Measurements from ENCODE around the gene SF3A2. TPM values are rescaled to one million over a fixed set of nuclear protein-coding genes. Genes with fewer than 3 reads are reported as not detected.

Gene SF3A2
- total and polyA plus RNA-seq, 3 experiments from 2014 or later: 36.2 to 138 (median 131) TPM

- CTCF ChIA-PET: interaction anchor here (1.1 to 4.9 kb wide), 4 partner anchors 9 to 29 kb away, joined by 3 to 33 read pairs (median 14); no protein-coding TSS in a partner anchor
- no peak overlapping the region for H3K27ac Mint-ChIP-seq
- POLR2A ChIA-PET: interaction anchor here (0.6 to 1.0 kb wide), 3 partner anchors 11 to 103 kb away, joined by 3 to 9 read pairs (median 3); no protein-coding TSS in a partner anchor
- H3K27me3 Mint-ChIP-seq: peaks cover 0 to 8% of the 10 kb centered on the region in 2 donors
- H3K9me3 Mint-ChIP-seq: no peaks in the 10 kb centered on the region
- H3K4me3 Mint-ChIP-seq: peak overlapping the region in 1 of 7 donors; percentile 27
- Histone ChIP-seq H3K36me3 (ENCODE audit: insufficient read depth, low read length) (no peaks in the 10 kb centered on the region), H3K27me3 (ENCODE audit: insufficient read depth, low read length, poor library complexity, severe bottlenecking) (no peaks in the 10 kb centered on the region), H3K27ac (ENCODE audit: low read depth, low read length) (no peak overlapping the region), H3K4me1 (ENCODE audit: insufficient read depth, low read length) (peaks cover 31% of the 10 kb centered on the region), H3K9me3 (ENCODE audit: low read length) (no peaks in the 10 kb centered on the region), H3K4me3 (ENCODE audit: low read length) (no peak overlapping the region)
- peaks cover 0 to 7% (median 0%) of the 10 kb centered on the region in 3 donors for H3K36me3 Mint-ChIP-seq
- H3K4me1 Mint-ChIP-seq: peaks cover 25 to 43% (median 28%) of the 10 kb centered on the region in 3 donors
- no peak for DNase-seq
These were observed 49.9 kb downstream of the SF3A2 start for GRCh38 chr19:2286402-2287140.

DNA sequence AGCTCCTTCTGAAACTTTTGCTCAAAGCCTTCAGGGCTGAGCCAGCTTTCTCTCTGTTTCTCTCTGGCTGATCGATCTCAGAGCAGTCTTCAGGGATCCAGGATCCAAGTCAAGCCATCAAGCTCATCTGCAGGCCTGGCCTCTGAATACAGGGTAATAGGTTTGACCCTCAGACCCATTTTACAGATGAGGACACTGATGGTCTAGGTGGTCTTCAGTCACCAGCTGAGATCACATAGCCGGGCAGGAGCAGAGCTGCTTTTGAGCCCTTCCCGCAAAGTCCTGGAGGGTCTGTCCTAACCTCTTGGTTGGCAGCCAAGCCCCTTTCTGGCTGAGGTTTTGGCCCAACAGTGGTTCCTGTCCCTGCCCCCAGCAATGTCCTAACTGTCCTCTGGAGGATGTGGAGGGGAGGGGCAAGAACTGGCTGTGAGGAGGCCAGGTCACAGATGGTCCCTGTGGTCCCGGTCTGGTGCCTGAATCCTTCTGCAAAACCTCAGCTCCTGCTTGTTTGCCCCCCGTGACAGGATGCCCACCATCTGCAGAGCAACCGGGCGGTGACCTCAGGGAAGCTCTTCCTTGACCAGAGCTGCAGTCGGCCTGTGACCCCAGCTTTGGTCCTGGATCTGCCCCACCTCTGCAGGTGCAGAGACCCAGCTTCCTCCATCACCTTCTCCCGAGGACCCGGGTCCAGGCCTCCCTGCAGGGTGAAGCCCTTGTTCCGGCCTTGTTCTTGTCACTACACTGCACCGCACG, 51.1 kb downstream of the SF3A2 start:
- Histone ChIP-seq H3K27me3 (ENCODE audit: insufficient read depth, low read length, poor library complexity, severe bottlenecking) (no peaks in the 10 kb centered on the region), H3K4me3 (ENCODE audit: low read length) (no peak overlapping the region), H3K36me3 (ENCODE audit: insufficient read depth, low read length) (no peaks in the 10 kb centered on the region), H3K9me3 (ENCODE audit: low read length) (no peaks in the 10 kb centered on the region), H3K4me1 (ENCODE audit: insufficient read depth, low read length) (peaks cover 19% of the 10 kb centered on the region), H3K27ac (ENCODE audit: low read depth, low read length) (no peak overlapping the region)
- H3K27me3 Mint-ChIP-seq: peaks cover 0 to 8% of the 10 kb centered on the region in 2 donors
- no peak for DNase-seq
- H3K4me3 Mint-ChIP-seq: peak overlapping the region in 1 of 7 donors; percentile 56
- ChIA-PET POLR2A (interaction anchor here (0.6 to 1.5 kb wide), 5 partner anchors 10 to 102 kb away, joined by 3 to 9 read pairs (median 3); no protein-coding TSS in a partner anchor), CTCF (interaction anchor here (1.2 to 2.9 kb wide), 4 partner anchors 9 to 26 kb away, joined by 3 to 33 read pairs (median 5); no protein-coding TSS in a partner anchor)
- peaks cover 0 to 10% (median 0%) of the 10 kb centered on the region in 3 donors for H3K36me3 Mint-ChIP-seq
- peak overlapping the region in 3 of 8 donors; percentile 55 to 85 (median 77) for H3K27ac Mint-ChIP-seq
- H3K4me1 Mint-ChIP-seq: peaks cover 20 to 36% (median 21%) of the 10 kb centered on the region in 3 donors
- no peaks in the 10 kb centered on the region for H3K9me3 Mint-ChIP-seq

DNA sequence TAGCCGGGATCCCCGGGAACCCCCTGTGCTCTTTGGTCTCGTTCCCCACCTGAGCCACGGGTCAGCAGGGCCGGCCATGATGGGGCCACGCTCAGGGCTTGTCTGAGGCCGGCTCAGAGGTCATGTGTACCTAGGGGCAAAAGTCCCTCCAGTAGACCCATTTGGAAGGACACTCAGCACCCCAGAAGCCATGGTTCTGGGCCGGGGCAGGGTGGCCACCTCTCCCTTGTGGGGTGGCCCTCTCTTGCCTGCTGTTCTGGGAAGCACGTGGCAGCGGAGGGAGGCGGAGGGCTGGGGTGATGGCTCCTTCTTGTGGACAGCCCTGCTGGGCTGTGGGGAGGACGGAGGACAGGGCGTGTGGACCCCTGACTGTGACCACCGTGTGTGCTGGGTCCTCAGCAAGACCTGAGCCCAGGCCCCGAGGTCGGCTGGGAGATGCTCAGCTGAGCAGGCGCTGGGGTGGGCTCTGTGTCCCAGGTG, 51.8 kb downstream of the SF3A2 start:
- H3K27ac ChIP-seq (ENCODE audit: low read depth, low read length): no peak overlapping the region

DNA sequence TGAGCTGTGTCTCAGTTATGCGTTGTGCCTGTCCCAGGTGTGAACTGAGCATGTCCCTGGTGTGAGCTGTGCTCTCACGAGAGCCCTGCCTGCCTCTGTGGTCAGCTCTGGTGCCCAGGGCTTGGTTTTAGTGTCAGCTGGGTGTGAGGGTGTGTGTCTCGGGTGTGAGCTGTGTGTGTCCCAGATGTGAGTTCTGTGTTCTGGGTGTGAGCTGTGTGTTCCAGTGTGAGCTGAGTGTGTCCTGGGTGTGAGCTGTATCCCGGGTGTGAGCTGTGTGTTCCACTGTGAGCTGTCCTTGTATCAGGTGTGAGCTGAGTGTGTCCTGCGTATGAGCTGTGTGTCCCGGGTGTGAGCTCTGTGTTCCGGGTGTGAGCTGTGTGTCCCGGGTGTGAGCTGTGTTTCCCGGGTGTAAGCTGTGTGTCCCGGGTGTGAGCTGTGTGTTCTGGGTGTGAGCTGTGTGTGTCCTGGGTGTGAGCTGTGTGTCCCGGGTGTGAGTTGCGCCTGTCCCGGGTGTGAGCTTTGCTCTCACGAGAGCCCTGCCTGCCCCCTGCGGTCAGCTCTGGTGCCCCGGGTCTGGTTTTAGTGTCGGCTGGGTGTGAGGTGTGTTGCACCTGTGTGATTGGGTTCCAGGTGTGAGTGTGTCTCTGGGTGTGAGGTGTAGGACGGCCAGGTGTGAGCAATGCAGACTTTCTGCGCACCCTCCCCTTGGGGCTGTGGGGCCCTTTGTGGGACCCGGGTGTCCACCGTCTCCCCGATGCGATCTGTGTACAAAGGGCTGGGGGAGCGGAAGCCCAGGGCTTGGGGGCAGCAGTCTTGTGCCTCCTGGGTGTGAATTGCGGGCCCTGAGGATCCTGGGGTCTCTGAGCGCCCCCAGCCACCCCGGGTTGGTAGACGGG, 52.4 kb downstream of the SF3A2 start:
- peak overlapping the region; percentile 86 to 95 (median 89) for H3K4me3 Mint-ChIP-seq
- peak overlapping the region; percentile 59 to 88 (median 79) for H3K27ac Mint-ChIP-seq
- peaks cover 16 to 40% (median 20%) of the 10 kb centered on the region in 3 donors for H3K4me1 Mint-ChIP-seq
- CTCF ChIA-PET: interaction anchor here (0.9 to 2.9 kb wide), 7 partner anchors 11 to 30 kb away, joined by 3 to 33 read pairs (median 5); no protein-coding TSS in a partner anchor
- Histone ChIP-seq H3K27me3 (ENCODE audit: insufficient read depth, low read length, poor library complexity, severe bottlenecking) (no peaks in the 10 kb centered on the region), H3K27ac (ENCODE audit: low read depth, low read length) (peak overlapping the region; percentile 36), H3K4me1 (ENCODE audit: insufficient read depth, low read length) (peaks cover 18% of the 10 kb centered on the region), H3K36me3 (ENCODE audit: insufficient read depth, low read length) (no peaks in the 10 kb centered on the region), H3K9me3 (ENCODE audit: low read length) (no peaks in the 10 kb centered on the region), H3K4me3 (ENCODE audit: low read length) (peak overlapping the region; percentile 81)
- no peak for DNase-seq
- POLR2A ChIA-PET: interaction anchor here (0.6 to 1.8 kb wide), 8 partner anchors 13 to 53 kb away, joined by 3 to 11 read pairs (median 5); no protein-coding TSS in a partner anchor
- peaks cover 0 to 12% of the 10 kb centered on the region in 2 donors for H3K27me3 Mint-ChIP-seq
- no peaks in the 10 kb centered on the region for H3K9me3 Mint-ChIP-seq
- H3K36me3 Mint-ChIP-seq: peaks cover 0 to 16% (median 0%) of the 10 kb centered on the region in 3 donors

More for the DNA sequence above, 51.8 kb downstream of the SF3A2 start:
- Mint-ChIP-seq H3K9me3 (no peaks in the 10 kb centered on the region), H3K36me3 (peaks cover 0 to 12% (median 0%) of the 10 kb centered on the region in 3 donors), H3K4me3 (peak overlapping the region in 6 of 7 donors; percentile 82 to 90 (median 87)), H3K27ac (peak overlapping the region in 5 of 8 donors; percentile 36 to 85 (median 64)), H3K4me1 (peaks cover 16 to 35% (median 17%) of the 10 kb centered on the region in 3 donors), H3K27me3 (peaks cover 0 to 8% of the 10 kb centered on the region in 2 donors)
- Histone ChIP-seq H3K27me3 (ENCODE audit: insufficient read depth, low read length, poor library complexity, severe bottlenecking) (no peaks in the 10 kb centered on the region), H3K4me3 (ENCODE audit: low read length) (no peak overlapping the region), H3K4me1 (ENCODE audit: insufficient read depth, low read length) (peaks cover 18% of the 10 kb centered on the region), H3K9me3 (ENCODE audit: low read length) (no peaks in the 10 kb centered on the region), H3K36me3 (ENCODE audit: insufficient read depth, low read length) (no peaks in the 10 kb centered on the region)
- POLR2A ChIA-PET: interaction anchor here (1.2 to 1.8 kb wide), 4 partner anchors 12 to 35 kb away, joined by 4 to 11 read pairs (median 8); no protein-coding TSS in a partner anchor
- CTCF ChIA-PET: interaction anchor here (0.9 to 2.9 kb wide), 7 partner anchors 10 to 29 kb away, joined by 3 to 33 read pairs (median 5); no protein-coding TSS in a partner anchor
- DNase-seq: no peak

DNA sequence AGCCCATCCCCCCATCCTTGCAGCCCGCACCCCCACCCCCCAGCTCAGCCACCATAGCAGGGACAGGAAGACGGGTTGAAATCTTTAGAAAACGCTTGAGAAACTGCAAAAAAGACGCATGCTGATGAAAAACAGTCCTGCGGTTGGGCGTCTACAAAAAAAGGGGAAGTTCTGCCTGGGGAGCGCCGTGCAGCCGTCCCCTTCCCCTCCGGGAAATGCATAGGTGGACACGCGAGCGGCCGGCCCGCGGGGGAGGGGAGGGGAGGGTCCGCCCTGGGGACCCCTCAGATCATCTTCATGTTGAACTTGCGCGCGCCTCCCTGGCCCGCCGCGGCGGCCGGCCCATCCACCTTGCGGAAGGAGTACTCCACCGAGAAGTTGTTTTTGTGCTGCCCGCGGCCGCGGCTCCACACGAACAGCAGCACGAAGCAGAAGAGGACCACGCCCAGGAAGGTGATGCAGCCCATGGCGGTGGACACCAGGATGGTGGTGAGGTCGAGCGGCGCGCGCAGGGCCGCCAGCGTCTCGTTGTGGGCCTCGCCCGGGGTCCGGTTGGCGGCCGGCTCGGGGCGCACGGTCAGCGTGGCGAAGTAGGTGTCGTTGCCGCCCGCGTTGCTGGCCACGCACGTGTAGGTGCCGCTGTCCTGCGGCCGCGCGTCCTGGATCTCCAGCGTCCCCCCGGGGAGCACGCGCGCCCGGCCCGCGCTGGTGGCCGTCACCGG, 53.3 kb downstream of the SF3A2 start:
- ChIA-PET POLR2A (interaction anchor here (0.6 to 1.8 kb wide), 9 partner anchors 8 to 54 kb away, joined by 3 to 11 read pairs (median 5); partner anchors contain the start of gene PEAK3), CTCF (interaction anchor here (1.5 to 2.9 kb wide), 4 partner anchors 11 to 25 kb away, joined by 4 to 33 read pairs (median 6); no protein-coding TSS in a partner anchor)
- H3K27ac ChIP-seq (ENCODE audit: low read depth, low read length): peak overlapping the region; percentile 36
- peak overlapping the region; percentile 81 for H3K4me3 ChIP-seq (ENCODE audit: low read length)
- no peaks in the 10 kb centered on the region for H3K9me3 Mint-ChIP-seq
- H3K4me3 Mint-ChIP-seq: peak overlapping the region; percentile 86 to 95 (median 89)
- peak in 3 of 5 donors; percentile 59 to 79 (median 68) for DNase-seq
- H3K36me3 ChIP-seq (ENCODE audit: insufficient read depth, low read length): no peaks in the 10 kb centered on the region
- H3K36me3 Mint-ChIP-seq: peaks cover 0 to 16% (median 0%) of the 10 kb centered on the region in 3 donors
- peak overlapping the region in 6 of 8 donors; percentile 58 to 83 (median 73) for H3K27ac Mint-ChIP-seq
- peaks cover 0 to 12% of the 10 kb centered on the region in 2 donors for H3K27me3 Mint-ChIP-seq
- H3K4me1 ChIP-seq (ENCODE audit: insufficient read depth, low read length): peaks cover 18% of the 10 kb centered on the region
- H3K9me3 ChIP-seq (ENCODE audit: low read length): no peaks in the 10 kb centered on the region
- peaks cover 16 to 41% (median 21%) of the 10 kb centered on the region in 3 donors for H3K4me1 Mint-ChIP-seq
- H3K27me3 ChIP-seq (ENCODE audit: insufficient read depth, low read length, poor library complexity, severe bottlenecking): no peaks in the 10 kb centered on the region

- H3K27ac ChIP-seq (ENCODE audit: low read depth, low read length): peak overlapping the region; percentile 36
- peaks cover 0 to 12% of the 10 kb centered on the region in 2 donors for H3K27me3 Mint-ChIP-seq
- peak in 2 of 5 donors; percentile 34 to 43 for DNase-seq
These were observed 54.0 kb downstream of the SF3A2 start for GRCh38 chr19:2290441-2291184.

More at GRCh38 chr19:2290441-2291184, 54.0 kb downstream of the SF3A2 start:
- Mint-ChIP-seq H3K4me1 (peaks cover 16 to 44% (median 24%) of the 10 kb centered on the region in 3 donors), H3K27ac (peak overlapping the region in 2 of 8 donors; percentile 22 to 59), H3K9me3 (no peaks in the 10 kb centered on the region), H3K36me3 (peaks cover 0 to 20% (median 2%) of the 10 kb centered on the region in 3 donors), H3K4me3 (peak overlapping the region; percentile 63 to 81 (median 74))
- peak overlapping the region; percentile 81 for H3K4me3 ChIP-seq (ENCODE audit: low read length)
- H3K36me3 ChIP-seq (ENCODE audit: insufficient read depth, low read length): no peaks in the 10 kb centered on the region
- no peaks in the 10 kb centered on the region for H3K9me3 ChIP-seq (ENCODE audit: low read length)
- H3K27me3 ChIP-seq (ENCODE audit: insufficient read depth, low read length, poor library complexity, severe bottlenecking): no peaks in the 10 kb centered on the region
- ChIA-PET POLR2A (interaction anchor here (0.5 to 1.0 kb wide), 2 partner anchors 9 to 304 kb away, joined by 3 to 5 read pairs; partner anchors contain the start of gene PEAK3), CTCF (interaction anchor here (1.3 kb wide), 1 partner anchor 25 kb away, joined by 3 read pairs; no protein-coding TSS in a partner anchor)
- H3K4me1 ChIP-seq (ENCODE audit: insufficient read depth, low read length): peaks cover 18% of the 10 kb centered on the region

Measured in CD8-positive, alpha-beta memory T cell (primary cell).